ENCODE measurements around the gene IRX4.
"Not testable (repeated sequence)": the region's sequence is repeated elsewhere in the genome, so short reads cannot be mapped to it uniquely, and the experiment has no call there.

Gene IRX4

GRCh38 chr5:1856596-1857255 is 26.0 kb downstream of the IRX4 start:
- no peak for ATAC-seq

- ATAC-seq, result no peak
These were observed 27.1 kb downstream of the IRX4 start for GRCh38 chr5:1855596-1855995.

- ATAC-seq, result no peak
These were observed 27.6 kb downstream of the IRX4 start for GRCh38 chr5:1855075-1855474.

GRCh38 chr5:1853531-1853930 is 29.2 kb downstream of the IRX4 start:
- ATAC-seq, result no peak

GRCh38 chr5:1852324-1852947 is 30.3 kb downstream of the IRX4 start:
- no peak for ATAC-seq

GRCh38 chr5:1851290-1851934 is 31.3 kb downstream of the IRX4 start:
- ATAC-seq, result no peak

GRCh38 chr5:1850324-1851154 is 32.2 kb downstream of the IRX4 start:
- no peak for ATAC-seq

- no peak for ATAC-seq
These were observed 35.1 kb downstream of the IRX4 start for GRCh38 chr5:1847611-1848010.

GRCh38 chr5:1847056-1847455 is 35.7 kb downstream of the IRX4 start:
- ATAC-seq, result no peak

- no peak for ATAC-seq
These were observed 36.1 kb downstream of the IRX4 start for GRCh38 chr5:1846583-1846982.

GRCh38 chr5:1845696-1846095 is 37.0 kb downstream of the IRX4 start:
- ATAC-seq, result no peak

GRCh38 chr5:1844708-1845436 is 37.9 kb downstream of the IRX4 start:
- ATAC-seq, result no peak

GRCh38 chr5:1843761-1844160 is 39.0 kb downstream of the IRX4 start:
- not testable (repeated sequence) for ATAC-seq

GRCh38 chr5:1842004-1842819 is 40.5 kb downstream of the IRX4 start:
- no peak for ATAC-seq

GRCh38 chr5:1840741-1841521 is 41.8 kb downstream of the IRX4 start:
- no peak for ATAC-seq

- no peak for ATAC-seq
These were observed 42.6 kb downstream of the IRX4 start for GRCh38 chr5:1840071-1840547.

GRCh38 chr5:1838013-1838412 is 44.7 kb downstream of the IRX4 start:
- ATAC-seq, result no peak

- no peak for ATAC-seq
These were observed 45.5 kb downstream of the IRX4 start for GRCh38 chr5:1836891-1837880.

- no peak for ATAC-seq
These were observed 46.4 kb downstream of the IRX4 start for GRCh38 chr5:1836176-1836890.
